Lower leg skin (tissue), 4 donors: ENCODE data around the gene ELOVL5. TPM values are rescaled to one million over a fixed set of nuclear protein-coding genes. Genes with fewer than 3 reads are reported as not detected.

Experiments
- DNase-seq, 2 donors: peaks; one replicate each; pipeline ENCODE4 v3.0.0-alpha.2; 2019; ENCODE audit warnings: low spot score in 2 of 2
- H3K4me3 ChIP-seq: fragments of 200-600 bp; sonication (generic); 2 replicates; pipeline ENCODE4 v1.5.1; 2017; ENCODE audit warnings: mild to moderate bottlenecking, low read depth; ENCODE audit not compliant: poor library complexity, severe bottlenecking
- CTCF ChIP-seq, 3 donors: fragments of 450-650 bp; IDR thresholded peaks; one replicate each; pipeline ENCODE4 v1.5.1; 2016; ENCODE audit warnings: antibody characterized with exemption in 3 of 3, mild to moderate bottlenecking in 3 of 3, moderate library complexity in 2 of 3
- POLR2A ChIP-seq, 2 donors: fragments of 450-650 bp; IDR thresholded peaks; one replicate each; pipeline ENCODE4 v1.6.1; 2016 to 2017; ENCODE audit warnings: antibody characterized with exemption in 2 of 2, mild to moderate bottlenecking in 1 of 2, moderate library complexity in 1 of 2
- WGBS, 2 donors: methylation state at CpG; one replicate each; pipeline ENCODE4 v1.1.5; 2018; 5-methylcytosine and 5-hydroxymethylcytosine counted together
- intact Hi-C: fragments of 100-400 bp; cut with DNase I; formaldehyde crosslinking; loops from one replicate; pipeline ENCODE4 v1.15.0; 2023; ENCODE audit warnings: low total_unique reads
- total RNA-seq, 4 donors: library from RNA; depleted of rRNA; stranded (reverse); fragments of >200 nt; gene quantifications; one replicate each; pipeline ENCODE4 v1.1.0, GENCODE V29; 2016

Gene ELOVL5
- total RNA-seq, 4 donors from 2014 or later: 20.7 to 45.0 (median 38.8) TPM

- H3K4me3 ChIP-seq: no peak overlapping the region
- no peak for TF ChIP-seq POLR2A (IDR thresholded peaks at IDR 0.05)
- TF ChIP-seq CTCF (IDR thresholded peaks at IDR 0.05): no peak
- no peak for DNase-seq
- 74 to 76% methylated on average over 3 of the region's 3 CpGs for WGBS, 2 donors
- intact Hi-C loops: no loop called here
These were observed 55.1 kb downstream of the ELOVL5 start for GRCh38 chr6:53293691-53294090.

- no peak overlapping the region for H3K4me3 ChIP-seq
- intact Hi-C loops: no loop called here
- TF ChIP-seq POLR2A (IDR thresholded peaks at IDR 0.05) (no peak), CTCF (IDR thresholded peaks at IDR 0.05) (no peak)
These were observed 57.9 kb downstream of the ELOVL5 start for GRCh38 chr6:53290537-53291510.

GRCh38 chr6:53287336-53288225 lies 61.2 kb downstream of the ELOVL5 start:
- intact Hi-C loops: no loop called here
- no peak for TF ChIP-seq POLR2A (IDR thresholded peaks at IDR 0.05)
- no peak overlapping the region for H3K4me3 ChIP-seq
- 69% methylated on average over 9 of the region's 9 CpGs for WGBS, 2 donors
- no peak for DNase-seq

More at GRCh38 chr6:53290537-53291510, 57.9 kb downstream of the ELOVL5 start:
- WGBS, 2 donors: 61 to 76% methylated on average over 2 of the region's 2 CpGs
- DNase-seq: no peak

GRCh38 chr6:53284901-53285300 lies 63.8 kb downstream of the ELOVL5 start:
- intact Hi-C loops: no loop called here
- no peak for TF ChIP-seq CTCF (IDR thresholded peaks at IDR 0.05)
- TF ChIP-seq POLR2A (IDR thresholded peaks at IDR 0.05): no peak
- no peak for DNase-seq
- 90 to 94% methylated on average over 4 of the region's 4 CpGs for WGBS, 2 donors
- no peak overlapping the region for H3K4me3 ChIP-seq

- TF ChIP-seq POLR2A (IDR thresholded peaks at IDR 0.05) (no peak), CTCF (IDR thresholded peaks at IDR 0.05) (no peak)
- no peak overlapping the region for H3K4me3 ChIP-seq
- 41 to 45% methylated on average over 2 of the region's 2 CpGs for WGBS, 2 donors
- intact Hi-C loops: no loop called here
- DNase-seq: no peak
These were observed 66.0 kb downstream of the ELOVL5 start for GRCh38 chr6:53282741-53283140.

GRCh38 chr6:53282234-53282633 lies 66.5 kb downstream of the ELOVL5 start:
- TF ChIP-seq CTCF (IDR thresholded peaks at IDR 0.05): no peak
- TF ChIP-seq POLR2A (IDR thresholded peaks at IDR 0.05): no peak
- intact Hi-C loops: no loop called here
- 68 to 76% methylated on average over 2 of the region's 2 CpGs for WGBS, 2 donors

More at GRCh38 chr6:53282234-53282633, 66.5 kb downstream of the ELOVL5 start:
- no peak for DNase-seq
- H3K4me3 ChIP-seq: no peak overlapping the region
